ENCODE results near the gene SPATS2L. TPM values are rescaled to one million over a fixed set of nuclear protein-coding genes. Genes with fewer than 3 reads are reported as not detected.

The SPATS2L gene
- total and polyA plus RNA-seq, 12 donors = 23.4 to 104 (median 71.8) TPM

- Histone ChIP-seq H3K27ac (peak overlapping the region in 1 of 10 donors; percentile 21), H3K4me3 (no peak overlapping the region), H3K36me3 (no peaks in the 10 kb centered on the region), H3K4me1 (peaks cover 0 to 56% (median 30%) of the 10 kb centered on the region in 9 donors), H3K27me3 (no peaks in the 10 kb centered on the region), H3K9me3 (no peaks in the 10 kb centered on the region)
- no peak for TF ChIP-seq CTCF (IDR thresholded peaks at IDR 0.05)
- 51 to 75% methylated on average over 1 of the region's 1 CpG for WGBS, 2 donors
- ATAC-seq = no peak
- intact Hi-C loops (cut with DNase I) = loop anchor here in 1 of 10 donors (5.0 kb wide), 1 partner anchor 488 kb away; the partner anchor contains the start of gene BZW1
- no peak for DNase-seq
These were observed 17.9 kb downstream of the SPATS2L start for GRCh38 chr2:200324362-200324761.

GRCh38 chr2:200329384-200329783 is 22.9 kb downstream of the SPATS2L start:
- DNase-seq (no peak), ATAC-seq (peak in 3 of 8 donors; percentile 25 to 64 (median 38))
- Histone ChIP-seq H3K4me1 (peaks cover 2 to 38% (median 29%) of the 10 kb centered on the region in 9 donors), H3K4me3 (no peak overlapping the region), H3K9me3 (no peaks in the 10 kb centered on the region), H3K27ac (peak overlapping the region in 4 of 10 donors; percentile 2 to 41 (median 17)), H3K36me3 (peaks cover 0 to 10% (median 0%) of the 10 kb centered on the region in 9 donors), H3K27me3 (no peaks in the 10 kb centered on the region)
- TF ChIP-seq CTCF (IDR thresholded peaks at IDR 0.05) = no peak
- intact Hi-C loops (cut with DNase I) = no loop called here
- 86 to 87% methylated on average over 2 of the region's 2 CpGs for WGBS, 2 donors

GRCh38 chr2:200329798-200330197 is 23.3 kb downstream of the SPATS2L start:
- intact Hi-C loops (cut with DNase I) = no loop called here
- H3K4me3 ChIP-seq = no peak overlapping the region
- H3K4me1 ChIP-seq = peaks cover 2 to 38% (median 29%) of the 10 kb centered on the region in 9 donors
- ATAC-seq (peak in 7 of 8 donors; percentile 33 to 83 (median 71)), DNase-seq (no peak)
- H3K27me3 ChIP-seq = no peaks in the 10 kb centered on the region
- H3K36me3 ChIP-seq = peaks cover 0 to 10% (median 0%) of the 10 kb centered on the region in 9 donors
- peaks cover 0 to 2% (median 0%) of the 10 kb centered on the region in 11 donors for H3K9me3 ChIP-seq
- 25 to 42% methylated on average over 3 of the region's 3 CpGs for WGBS, 2 donors
- H3K27ac ChIP-seq = peak overlapping the region in 4 of 10 donors; percentile 2 to 41 (median 17)
- TF ChIP-seq CTCF (IDR thresholded peaks at IDR 0.05) = no peak

GRCh38 chr2:200330351-200331060 is 24.0 kb downstream of the SPATS2L start:
- ATAC-seq (peak in 3 of 8 donors; percentile 42 to 74 (median 63)), DNase-seq (no peak)
- Histone ChIP-seq H3K36me3 (peaks cover 0 to 10% (median 0%) of the 10 kb centered on the region in 9 donors), H3K4me3 (no peak overlapping the region), H3K27me3 (no peaks in the 10 kb centered on the region), H3K4me1 (peaks cover 2 to 43% (median 34%) of the 10 kb centered on the region in 9 donors), H3K27ac (peak overlapping the region in 3 of 10 donors; percentile 14 to 45 (median 14)), H3K9me3 (peaks cover 0 to 6% (median 0%) of the 10 kb centered on the region in 11 donors)
- intact Hi-C loops (cut with DNase I) = no loop called here
- WGBS, 2 donors = 57 to 60% methylated on average over 5 of the region's 5 CpGs
- TF ChIP-seq CTCF (IDR thresholded peaks at IDR 0.05) = no peak
